Hepatic stellate cell (primary cell): ENCODE data around the gene CEBPB.
A peak's percentile ranks its signal among the peaks of the same experiment; 100 is the strongest.
"Not testable (repeated sequence)": the region's sequence is repeated elsewhere in the genome, so short reads cannot be mapped to it uniquely, and the experiment has no call there.

Source experiments
- DNase-seq: peaks from one replicate; pipeline ENCODE4 v3.0.0; 2011; ENCODE audit warnings: low spot score

Gene CEBPB

DNA sequence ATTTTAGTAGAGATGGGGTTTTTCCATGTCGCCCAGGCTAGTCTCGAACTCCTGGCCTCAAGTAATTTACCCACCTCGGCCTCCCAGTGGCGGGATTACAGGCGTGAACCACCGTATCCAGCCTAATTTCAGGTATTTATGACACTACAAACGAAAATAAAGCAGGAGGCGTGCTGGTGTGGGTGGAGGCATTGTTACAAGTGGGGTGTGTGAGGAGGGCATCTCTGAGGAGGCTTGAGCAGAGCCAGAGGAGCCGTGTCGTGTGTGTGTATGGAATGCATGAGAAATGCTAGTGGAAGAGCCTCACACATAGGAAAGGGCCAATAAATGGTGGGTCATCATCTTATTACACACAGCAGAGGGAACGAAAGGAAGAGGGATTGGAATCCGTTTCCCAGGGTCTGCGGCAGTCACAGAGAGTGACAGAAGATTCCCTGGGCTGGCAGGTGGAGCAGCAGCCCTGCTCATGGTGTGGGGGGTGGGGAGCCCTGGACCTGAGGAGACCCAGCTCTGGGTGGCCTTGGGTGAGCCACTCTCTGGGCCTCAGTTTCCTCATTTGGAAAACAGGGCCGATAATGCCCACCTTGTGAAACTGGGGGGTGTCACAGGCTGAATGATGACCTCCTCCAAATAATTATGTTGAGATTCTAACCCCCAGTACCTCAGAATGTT lies 19.9 kb upstream of the CEBPB start:
- no peak for DNase-seq

GRCh38 chr20:50172347-50173013 lies 18.1 kb upstream of the CEBPB start:
- DNase-seq, result peak; percentile 91

GRCh38 chr20:50174456-50174855 lies 16.2 kb upstream of the CEBPB start:
- DNase-seq, result no peak

- DNase-seq, result no peak
Observed at GRCh38 chr20:50175938-50176933, 14.4 kb upstream of the CEBPB start.

GRCh38 chr20:50178672-50179071 lies 12.0 kb upstream of the CEBPB start:
- DNase-seq, result not testable (repeated sequence)

DNA sequence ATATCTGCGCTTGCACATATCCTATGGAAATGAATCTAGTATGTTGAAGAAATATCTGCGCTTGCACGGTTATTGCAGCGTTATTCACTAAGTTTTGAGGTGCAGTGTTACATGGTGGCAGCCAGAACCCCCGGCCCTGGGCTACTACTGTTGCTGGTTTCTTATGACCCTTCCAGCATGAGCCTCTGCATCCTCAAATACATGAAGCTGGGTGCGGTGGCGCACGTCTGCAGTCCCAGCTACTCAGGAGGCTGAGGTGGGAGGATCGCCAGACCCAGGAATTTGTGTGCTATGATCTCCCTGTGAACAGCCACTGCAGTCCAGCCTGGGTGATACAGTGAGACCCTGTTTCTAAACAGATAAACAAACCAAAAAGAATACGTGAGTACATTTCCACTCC lies 9.3 kb upstream of the CEBPB start:
- DNase-seq, result no peak

DNA sequence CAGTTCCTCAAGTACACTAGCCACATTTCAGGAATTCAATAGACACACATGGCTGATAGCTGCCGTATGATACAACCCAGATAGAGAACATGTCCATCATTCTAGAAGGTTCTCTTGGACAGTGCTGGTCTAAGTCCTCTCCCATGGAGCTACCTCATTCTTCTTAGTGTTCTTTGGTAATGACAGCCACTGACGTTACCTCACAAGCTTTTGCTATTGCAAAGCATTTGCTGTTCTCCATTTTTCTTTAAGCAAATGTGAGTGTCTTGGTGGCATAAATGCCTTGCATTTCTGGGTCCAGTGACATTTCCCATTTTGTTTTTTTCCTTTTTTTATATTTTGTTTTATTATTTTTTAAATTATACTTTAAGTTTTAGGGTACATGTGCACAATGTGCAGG lies 8.3 kb upstream of the CEBPB start:
- no peak for DNase-seq

GRCh38 chr20:50185426-50185825 lies 5.2 kb upstream of the CEBPB start:
- DNase-seq, result no peak

- peak; percentile 81 for DNase-seq
Observed at GRCh38 chr20:50186151-50186885, 4.3 kb upstream of the CEBPB start.

DNA sequence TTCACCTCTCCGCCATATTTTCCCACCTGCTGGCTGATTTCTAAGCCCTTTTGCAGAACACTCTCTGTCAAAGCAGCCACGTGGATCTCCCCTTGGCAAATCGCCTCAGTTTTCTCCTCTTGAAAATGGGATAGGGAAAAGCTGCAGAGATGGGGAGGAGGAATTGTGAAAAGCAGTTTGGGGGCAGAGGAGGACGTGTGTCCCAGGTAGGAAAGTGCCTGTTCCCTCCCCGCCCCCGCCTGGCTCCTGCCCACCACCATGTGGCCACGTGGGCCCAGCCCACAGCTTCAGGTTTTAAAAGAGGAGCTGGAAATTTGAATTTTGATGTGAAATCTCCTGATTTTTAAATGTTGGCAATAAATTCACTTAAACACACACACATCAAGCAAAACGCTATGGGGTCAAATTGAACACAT lies 3.6 kb upstream of the CEBPB start:
- DNase-seq, result no peak

DNA sequence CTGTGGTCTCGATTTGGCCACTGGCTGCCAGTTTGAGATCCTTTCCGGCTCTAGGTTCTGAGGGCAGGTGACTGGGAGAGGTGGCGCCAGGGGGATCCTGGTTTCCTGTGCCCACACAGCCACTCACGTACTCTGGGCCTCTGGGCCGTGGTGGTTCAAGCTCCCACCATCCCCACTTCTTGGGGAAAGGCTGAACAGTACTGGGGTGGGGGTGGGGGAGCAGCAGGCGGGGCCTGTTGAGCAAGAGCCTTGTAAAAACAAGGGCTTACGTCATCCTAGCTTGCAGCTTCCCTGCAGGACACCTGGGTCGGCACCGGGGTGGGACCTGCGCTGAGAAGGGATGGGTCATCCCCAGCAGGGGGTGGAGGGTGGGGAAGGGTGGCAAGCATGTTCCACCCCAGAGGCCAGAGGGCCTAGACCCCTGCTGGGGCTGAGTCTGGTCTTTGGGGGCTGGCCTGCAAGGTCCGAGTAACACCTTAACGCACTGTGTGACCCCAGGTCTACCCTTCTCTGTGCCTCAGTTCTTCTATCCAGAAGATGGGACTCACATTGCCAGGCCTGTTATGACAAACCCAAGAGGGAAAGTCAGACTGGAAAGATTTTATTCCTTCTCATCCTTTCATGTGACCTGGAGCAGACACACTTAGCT lies 3.1 kb upstream of the CEBPB start:
- DNase-seq, result no peak

GRCh38 chr20:50188287-50188688 lies 2.3 kb upstream of the CEBPB start:
- no peak for DNase-seq

- no peak for DNase-seq
Observed at GRCh38 chr20:50188879-50189680, 1.6 kb upstream of the CEBPB start.

GRCh38 chr20:50189681-50190250 lies 864 bp upstream of the CEBPB start:
- no peak for DNase-seq

GRCh38 chr20:50191065-50191543 lies 474 bp downstream of the CEBPB start:
- DNase-seq, result peak; percentile 47

DNA sequence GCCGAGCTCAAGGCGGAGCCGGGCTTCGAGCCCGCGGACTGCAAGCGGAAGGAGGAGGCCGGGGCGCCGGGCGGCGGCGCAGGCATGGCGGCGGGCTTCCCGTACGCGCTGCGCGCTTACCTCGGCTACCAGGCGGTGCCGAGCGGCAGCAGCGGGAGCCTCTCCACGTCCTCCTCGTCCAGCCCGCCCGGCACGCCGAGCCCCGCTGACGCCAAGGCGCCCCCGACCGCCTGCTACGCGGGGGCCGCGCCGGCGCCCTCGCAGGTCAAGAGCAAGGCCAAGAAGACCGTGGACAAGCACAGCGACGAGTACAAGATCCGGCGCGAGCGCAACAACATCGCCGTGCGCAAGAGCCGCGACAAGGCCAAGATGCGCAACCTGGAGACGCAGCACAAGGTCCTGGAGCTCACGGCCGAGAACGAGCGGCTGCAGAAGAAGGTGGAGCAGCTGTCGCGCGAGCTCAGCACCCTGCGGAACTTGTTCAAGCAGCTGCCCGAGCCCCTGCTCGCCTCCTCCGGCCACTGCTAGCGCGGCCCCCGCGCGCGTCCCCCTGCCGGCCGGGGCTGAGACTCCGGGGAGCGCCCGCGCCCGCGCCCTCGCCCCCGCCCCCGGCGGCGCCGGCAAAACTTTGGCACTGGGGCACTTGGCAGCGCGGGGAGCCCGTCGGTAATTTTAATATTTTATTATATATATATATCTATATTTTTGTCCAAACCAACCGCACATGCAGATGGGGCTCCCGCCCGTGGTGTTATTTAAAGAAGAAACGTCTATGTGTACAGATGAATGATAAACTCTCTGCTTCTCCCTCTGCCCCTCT lies 1.1 kb downstream of the CEBPB start:
- DNase-seq, result peak; percentile 58

DNA sequence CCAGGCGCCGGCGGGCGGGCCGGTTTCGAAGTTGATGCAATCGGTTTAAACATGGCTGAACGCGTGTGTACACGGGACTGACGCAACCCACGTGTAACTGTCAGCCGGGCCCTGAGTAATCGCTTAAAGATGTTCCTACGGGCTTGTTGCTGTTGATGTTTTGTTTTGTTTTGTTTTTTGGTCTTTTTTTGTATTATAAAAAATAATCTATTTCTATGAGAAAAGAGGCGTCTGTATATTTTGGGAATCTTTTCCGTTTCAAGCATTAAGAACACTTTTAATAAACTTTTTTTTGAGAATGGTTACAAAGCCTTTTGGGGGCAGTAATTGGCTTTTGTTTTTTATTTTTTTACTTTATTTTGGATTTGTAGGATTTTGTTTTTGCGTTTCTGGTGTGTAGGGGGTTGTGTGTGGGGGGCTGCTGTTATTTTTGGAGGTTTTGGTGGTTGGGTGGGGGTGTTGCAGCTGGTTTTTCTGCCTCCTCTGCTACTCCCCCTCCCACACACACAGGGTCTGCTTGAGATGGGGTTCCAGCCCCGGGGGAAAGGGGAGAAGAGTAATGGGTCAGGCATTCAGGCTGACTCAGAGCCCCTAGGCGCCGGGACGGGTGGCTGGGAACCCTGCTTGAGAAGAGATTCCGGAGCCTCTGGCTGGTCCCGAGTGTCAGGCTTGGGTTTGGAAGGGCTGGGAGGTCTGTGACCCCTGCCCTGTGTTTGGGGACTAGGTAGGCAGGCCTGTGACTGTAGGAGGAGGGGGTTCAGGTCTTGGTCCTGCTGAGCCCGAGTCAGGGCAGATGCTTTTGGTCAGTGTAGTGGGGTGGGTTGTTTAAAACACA lies 2.0 kb downstream of the CEBPB start:
- DNase-seq, result peak; percentile 92

DNA sequence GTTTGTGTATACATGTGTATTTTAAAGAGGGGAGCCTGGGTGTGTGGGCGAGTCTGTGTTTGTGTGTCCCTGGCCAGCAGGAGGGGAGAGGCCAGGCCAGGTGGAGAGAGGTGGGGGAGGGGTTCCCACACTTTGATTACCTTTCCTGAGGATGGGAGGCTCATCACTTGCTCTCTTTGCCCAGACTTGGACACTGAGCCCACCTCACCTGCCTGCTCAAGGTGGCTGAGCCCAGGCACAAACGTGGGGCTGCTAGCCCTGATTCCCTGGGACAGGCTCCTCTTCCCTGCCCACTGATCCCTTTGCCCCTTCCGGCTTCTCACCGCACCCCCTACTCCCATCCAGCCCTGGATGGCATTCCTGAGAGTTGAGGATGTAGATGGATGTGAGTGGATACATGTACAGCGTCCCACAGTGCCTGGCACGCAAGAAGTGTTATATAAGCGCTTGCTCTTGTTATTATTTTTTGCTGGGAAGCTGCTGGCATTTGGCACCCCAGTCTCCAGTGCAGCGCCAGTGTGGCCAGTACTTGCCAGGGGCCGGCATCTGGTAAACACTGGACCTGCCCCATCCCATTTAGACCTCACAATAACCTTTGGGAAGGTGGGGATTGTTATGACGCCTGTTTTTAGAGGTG lies 2.7 kb downstream of the CEBPB start:
- peak; percentile 65 for DNase-seq
